CD8-positive, alpha-beta memory T cell (primary cell): ENCODE measurements around the gene KCNJ10. TPM values are rescaled to one million over a fixed set of nuclear protein-coding genes. Genes with fewer than 3 reads are reported as not detected.
"Not testable (repeated sequence)": the region's sequence is repeated elsewhere in the genome, so short reads cannot be mapped to it uniquely, and the experiment has no call there.

Source experiments
- CTCF ChIA-PET: fragments of 350-600 bp; sonication (Branson Sonifier 250); formaldehyde crosslinking; loops from one replicate; lab custom pipeline; 2021; ENCODE audit warnings: antibody characterized with exemption; lab: Charles Lee
- POLR2A ChIA-PET: fragments of 350-600 bp; sonication (Branson Sonifier 250); formaldehyde crosslinking; loops from one replicate; lab custom pipeline; 2021; ENCODE audit warnings: antibody characterized with exemption; lab: Charles Lee
- DNase-seq, 5 donors: peaks; one replicate each; pipeline versions ENCODE4 v3.0.0 to v3.0.0-alpha.2; 2020 to 2022; ENCODE audit warnings: mixed read lengths in 1 of 5
- H3K27ac ChIP-seq: one replicate; pipeline ENCODE4 v1.7.0; 2013; ENCODE audit warnings: low read depth, mild to moderate bottlenecking, low read length, moderate library complexity
- H3K27me3 ChIP-seq: 2 replicates; pipeline ENCODE4 v1.7.0; 2013; ENCODE audit warnings: low read length, mild to moderate bottlenecking; ENCODE audit not compliant: insufficient read depth, poor library complexity, severe bottlenecking
- H3K36me3 ChIP-seq: 2 replicates; pipeline ENCODE4 v1.7.0; 2013; ENCODE audit warnings: mild to moderate bottlenecking, low read length, moderate library complexity; ENCODE audit not compliant: insufficient read depth
- H3K4me1 ChIP-seq: 2 replicates; pipeline ENCODE4 v1.7.0; 2013; ENCODE audit warnings: mild to moderate bottlenecking, low read length, moderate library complexity; ENCODE audit not compliant: insufficient read depth
- H3K4me3 ChIP-seq: 2 replicates; pipeline ENCODE4 v1.7.0; 2013; ENCODE audit warnings: mild to moderate bottlenecking, low read length
- H3K9me3 ChIP-seq: 2 replicates; pipeline ENCODE4 v1.7.0; 2013; ENCODE audit warnings: mild to moderate bottlenecking, low read length
- H3K27ac Mint-ChIP-seq, 8 donors: one replicate each; pipeline ENCODE4 v1.8.0; 2020 to 2021; ENCODE audit warnings: mixed read lengths in 8 of 8, mild to moderate bottlenecking in 6 of 8, inconsistent platforms in 3 of 8, moderate library complexity in 3 of 8
- H3K27me3 Mint-ChIP-seq, 2 donors: one replicate each; pipeline ENCODE4 v1.8.0; 2020 to 2021; ENCODE audit warnings: mixed read lengths in 2 of 2, mild to moderate bottlenecking in 1 of 2, moderate library complexity in 1 of 2
- H3K36me3 Mint-ChIP-seq, 3 donors: one replicate each; pipeline ENCODE4 v1.8.0; 2020 to 2021; ENCODE audit warnings: mixed read lengths in 3 of 3, inconsistent platforms in 1 of 3, mild to moderate bottlenecking in 1 of 3
- H3K4me1 Mint-ChIP-seq, 3 donors: one replicate each; pipeline ENCODE4 v1.8.0; 2020 to 2021; ENCODE audit warnings: mixed read lengths in 3 of 3, inconsistent platforms in 1 of 3, mild to moderate bottlenecking in 1 of 3
- H3K4me3 Mint-ChIP-seq, 7 donors: one replicate each; pipeline ENCODE4 v1.8.0; 2020 to 2021; ENCODE audit warnings: mixed read lengths in 7 of 7, mild to moderate bottlenecking in 6 of 7, moderate library complexity in 4 of 7, inconsistent platforms in 2 of 7
- H3K9me3 Mint-ChIP-seq, 5 donors: one replicate each; pipeline ENCODE4 v1.8.0; 2020 to 2022; ENCODE audit warnings: mixed read lengths in 5 of 5, mild to moderate bottlenecking in 3 of 5, moderate library complexity in 2 of 5, inconsistent platforms in 1 of 5
- polyA plus RNA-seq: library from polyadenylated mRNA; unstranded; fragments of 300-500 nt; fragmentation: Illumina TruSeq; gene quantifications from one replicate; pipeline ENCODE4 v1.2.3, GENCODE V29; 2021
- total RNA-seq, 2 experiments: library from RNA; stranded (reverse); gene quantifications; one replicate each; pipeline ENCODE4 v1.2.3, GENCODE V29; 2021

KCNJ10 gene
- total and polyA plus RNA-seq, 3 experiments from 2014 or later: 0.13 TPM; not detected in 2

DNA sequence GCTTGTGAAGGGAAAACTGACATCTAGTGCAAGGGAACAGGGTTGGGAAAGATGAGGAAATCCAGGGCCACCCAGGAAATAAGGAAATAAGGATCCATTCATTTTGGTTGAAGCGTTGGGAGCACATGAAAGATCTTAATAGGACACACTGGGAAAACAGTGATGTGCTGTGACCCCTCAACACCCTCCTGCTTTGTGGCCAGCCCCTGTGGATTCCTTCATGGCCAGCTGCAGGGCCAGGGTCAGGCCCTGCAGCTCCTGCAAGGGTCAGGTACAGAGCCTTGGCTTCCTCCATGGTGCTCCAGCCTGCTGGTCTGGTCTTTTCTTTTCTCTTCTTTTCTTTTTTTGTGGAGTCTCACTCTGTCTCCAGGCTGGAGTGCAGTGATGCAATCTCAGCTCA is 19.3 kb downstream of the KCNJ10 start:
- H3K4me3 ChIP-seq: no peak overlapping the region
- no peak overlapping the region for H3K27ac ChIP-seq
- peaks cover 10% of the 10 kb centered on the region for H3K4me1 ChIP-seq
- peaks cover 10 to 11% (median 10%) of the 10 kb centered on the region in 3 donors for H3K4me1 Mint-ChIP-seq
- H3K27ac Mint-ChIP-seq: no peak overlapping the region
- H3K27me3 Mint-ChIP-seq: peaks cover 24 to 69% of the 10 kb centered on the region in 2 donors
- no peaks in the 10 kb centered on the region for H3K36me3 ChIP-seq
- POLR2A ChIA-PET: interaction anchor here (0.5 kb wide), 1 partner anchor 15 kb away, joined by 3 read pairs; no protein-coding TSS in a partner anchor
- no peak for DNase-seq
- peaks cover 7% of the 10 kb centered on the region for H3K27me3 ChIP-seq
- H3K9me3 ChIP-seq: no peaks in the 10 kb centered on the region
- CTCF ChIA-PET: no interaction called here
- no peak overlapping the region for H3K4me3 Mint-ChIP-seq
- no peaks in the 10 kb centered on the region for H3K9me3 Mint-ChIP-seq
- no peaks in the 10 kb centered on the region for H3K36me3 Mint-ChIP-seq

GRCh38 chr1:160050182-160050581 is 19.8 kb downstream of the KCNJ10 start:
- H3K4me3 Mint-ChIP-seq, H3K4me3 ChIP-seq, POLR2A ChIA-PET, H3K27me3 ChIP-seq, H3K36me3 Mint-ChIP-seq, DNase-seq, H3K36me3 ChIP-seq, H3K9me3 ChIP-seq, CTCF ChIA-PET, H3K9me3 Mint-ChIP-seq, H3K27ac ChIP-seq: not testable (repeated sequence)
- H3K4me1 Mint-ChIP-seq: peaks cover 10 to 11% (median 10%) of the 10 kb centered on the region in 3 donors
- peak overlapping the region in 1 of 8 donors; percentile 10 for H3K27ac Mint-ChIP-seq
- peaks cover 22 to 69% of the 10 kb centered on the region in 2 donors for H3K27me3 Mint-ChIP-seq
- peaks cover 10% of the 10 kb centered on the region for H3K4me1 ChIP-seq

- Mint-ChIP-seq H3K36me3 (no peaks in the 10 kb centered on the region), H3K4me1 (peaks cover 10 to 11% (median 10%) of the 10 kb centered on the region in 3 donors), H3K27me3 (peaks cover 15 to 67% of the 10 kb centered on the region in 2 donors), H3K4me3 (peak overlapping the region in 1 of 7 donors; percentile 2), H3K9me3 (no peaks in the 10 kb centered on the region), H3K27ac (no peak overlapping the region)
- ChIA-PET POLR2A (no interaction called here), CTCF (no interaction called here)
- no peak overlapping the region for H3K27ac ChIP-seq
- peaks cover 7% of the 10 kb centered on the region for H3K27me3 ChIP-seq
- H3K9me3 ChIP-seq: no peaks in the 10 kb centered on the region
- H3K4me1 ChIP-seq: peaks cover 10% of the 10 kb centered on the region
- H3K36me3 ChIP-seq: no peaks in the 10 kb centered on the region
- no peak overlapping the region for H3K4me3 ChIP-seq
- no peak for DNase-seq
These were observed 20.9 kb downstream of the KCNJ10 start for GRCh38 chr1:160049101-160049500.

GRCh38 chr1:160048335-160048734 is 21.6 kb downstream of the KCNJ10 start:
- peaks cover 7% of the 10 kb centered on the region for H3K27me3 ChIP-seq
- Mint-ChIP-seq H3K27me3 (peaks cover 13 to 68% of the 10 kb centered on the region in 2 donors), H3K4me1 (peaks cover 10 to 11% (median 10%) of the 10 kb centered on the region in 3 donors), H3K36me3 (no peaks in the 10 kb centered on the region), H3K9me3 (no peaks in the 10 kb centered on the region), H3K27ac (no peak overlapping the region), H3K4me3 (no peak overlapping the region)
- no peaks in the 10 kb centered on the region for H3K9me3 ChIP-seq
- POLR2A ChIA-PET: no interaction called here
- no peak overlapping the region for H3K4me3 ChIP-seq
- no peaks in the 10 kb centered on the region for H3K36me3 ChIP-seq
- DNase-seq: no peak
- CTCF ChIA-PET: interaction anchor here (4.5 kb wide), 1 partner anchor 36 kb away, joined by 63 read pairs; the partner anchor contains the start of gene KCNJ9
- H3K27ac ChIP-seq: no peak overlapping the region
- H3K4me1 ChIP-seq: peaks cover 10% of the 10 kb centered on the region

GRCh38 chr1:160047111-160047991 is 22.6 kb downstream of the KCNJ10 start:
- Histone ChIP-seq H3K27me3 (peaks cover 4% of the 10 kb centered on the region), H3K4me1 (peaks cover 10% of the 10 kb centered on the region), H3K4me3 (peak overlapping the region; percentile 7), H3K36me3 (no peaks in the 10 kb centered on the region), H3K27ac (no peak overlapping the region), H3K9me3 (no peaks in the 10 kb centered on the region)
- peaks cover 10 to 11% (median 10%) of the 10 kb centered on the region in 3 donors for H3K4me1 Mint-ChIP-seq
- DNase-seq: no peak
- H3K36me3 Mint-ChIP-seq: no peaks in the 10 kb centered on the region
- peak overlapping the region in 2 of 8 donors; percentile 26 to 62 for H3K27ac Mint-ChIP-seq
- peak overlapping the region in 6 of 7 donors; percentile 59 to 80 (median 72) for H3K4me3 Mint-ChIP-seq
- H3K9me3 Mint-ChIP-seq: no peaks in the 10 kb centered on the region
- peaks cover 13 to 65% of the 10 kb centered on the region in 2 donors for H3K27me3 Mint-ChIP-seq
- ChIA-PET CTCF (interaction anchor here (1.0 to 4.5 kb wide), 17 partner anchors 10 to 256 kb away, joined by 3 to 63 read pairs (median 4); partner anchors contain the start of genes KCNJ10, KCNJ9 and PIGM), POLR2A (interaction anchor here (1.1 kb wide), 1 partner anchor 52 kb away, joined by 4 read pairs; the partner anchor contains the start of gene IGSF8)

GRCh38 chr1:160046494-160047110 is 23.4 kb downstream of the KCNJ10 start:
- Histone ChIP-seq H3K4me1 (peaks cover 10% of the 10 kb centered on the region), H3K27me3 (peaks cover 3% of the 10 kb centered on the region), H3K36me3 (no peaks in the 10 kb centered on the region), H3K9me3 (no peaks in the 10 kb centered on the region), H3K27ac (no peak overlapping the region), H3K4me3 (peak overlapping the region; percentile 7)
- ChIA-PET CTCF (interaction anchor here (1.0 to 4.5 kb wide), 19 partner anchors 9 to 257 kb away, joined by 3 to 63 read pairs (median 4); partner anchors contain the start of genes KCNJ10, KCNJ9 and PIGM), POLR2A (interaction anchor here (1.1 kb wide), 1 partner anchor 52 kb away, joined by 4 read pairs; the partner anchor contains the start of gene IGSF8)
- Mint-ChIP-seq H3K9me3 (no peaks in the 10 kb centered on the region), H3K27me3 (peaks cover 13 to 60% of the 10 kb centered on the region in 2 donors), H3K4me1 (peaks cover 10 to 11% (median 10%) of the 10 kb centered on the region in 3 donors), H3K4me3 (peak overlapping the region in 6 of 7 donors; percentile 59 to 80 (median 72)), H3K36me3 (no peaks in the 10 kb centered on the region), H3K27ac (peak overlapping the region in 3 of 8 donors; percentile 20 to 78 (median 62))
- DNase-seq: peak in 3 of 5 donors; percentile 39 to 62 (median 56)

DNA sequence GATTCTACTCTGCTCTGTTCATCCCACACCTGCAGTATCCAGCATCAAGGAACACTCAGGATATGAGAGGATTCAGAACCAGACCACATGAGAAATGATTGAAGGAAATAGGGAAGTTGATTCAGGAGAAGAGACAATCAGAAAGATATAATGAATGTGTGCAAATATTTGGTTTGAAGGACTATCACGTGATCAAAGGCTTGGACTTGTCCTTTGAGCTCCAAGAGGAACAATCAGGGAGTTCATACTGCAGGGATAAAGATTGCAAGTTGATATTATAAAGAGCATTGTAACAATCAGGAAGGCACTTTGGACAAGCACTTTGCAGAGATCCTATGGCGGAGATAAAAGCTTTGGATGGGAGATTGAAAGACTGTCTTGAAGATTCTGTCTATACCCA is 24.3 kb downstream of the KCNJ10 start:
- no peak overlapping the region for H3K4me3 Mint-ChIP-seq
- Histone ChIP-seq H3K4me3 (no peak overlapping the region), H3K27me3 (no peaks in the 10 kb centered on the region), H3K27ac (no peak overlapping the region), H3K36me3 (no peaks in the 10 kb centered on the region), H3K4me1 (peaks cover 10% of the 10 kb centered on the region), H3K9me3 (no peaks in the 10 kb centered on the region)
- ChIA-PET POLR2A (no interaction called here), CTCF (interaction anchor here (0.7 to 4.5 kb wide), 9 partner anchors 11 to 207 kb away, joined by 3 to 63 read pairs (median 9); partner anchors contain the start of genes KCNJ9 and PIGM)
- no peaks in the 10 kb centered on the region for H3K36me3 Mint-ChIP-seq
- H3K27me3 Mint-ChIP-seq: peaks cover 12 to 55% of the 10 kb centered on the region in 2 donors
- no peak for DNase-seq
- peaks cover 10 to 11% (median 10%) of the 10 kb centered on the region in 3 donors for H3K4me1 Mint-ChIP-seq
- H3K27ac Mint-ChIP-seq: no peak overlapping the region
- no peaks in the 10 kb centered on the region for H3K9me3 Mint-ChIP-seq
